GM12872 (cell line): ENCODE results near the gene RGMB.

Experiments
- CTCF ChIP-seq: IDR thresholded peaks from 3 replicates; pipeline ENCODE4 v1.5.1; 2011; ENCODE audit warnings: low read depth, mild to moderate bottlenecking, low read length, moderate library complexity; ENCODE audit not compliant: insufficient read depth

RGMB gene

DNA sequence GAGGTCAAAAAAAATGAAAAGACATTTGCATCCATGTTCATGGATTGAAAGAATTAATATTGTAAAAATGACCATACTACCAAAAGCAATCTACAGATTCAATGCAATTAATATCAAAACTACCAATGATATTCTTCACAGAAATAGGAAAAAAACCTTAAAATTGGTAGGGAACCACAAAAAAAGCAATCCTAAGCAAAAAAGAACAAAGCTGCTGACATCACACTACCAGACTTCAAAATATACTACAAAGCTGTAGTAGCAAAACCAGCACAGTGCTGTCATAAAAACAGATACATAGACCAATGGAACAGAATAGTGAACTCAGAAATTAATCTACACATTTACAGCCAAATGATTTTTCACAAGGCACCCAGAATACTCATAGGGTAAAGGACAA is 34.3 kb downstream of the RGMB start:
- TF ChIP-seq CTCF, result no peak

GRCh38 chr5:98810206-98810605 is 36.7 kb downstream of the RGMB start:
- TF ChIP-seq CTCF, result no peak

DNA sequence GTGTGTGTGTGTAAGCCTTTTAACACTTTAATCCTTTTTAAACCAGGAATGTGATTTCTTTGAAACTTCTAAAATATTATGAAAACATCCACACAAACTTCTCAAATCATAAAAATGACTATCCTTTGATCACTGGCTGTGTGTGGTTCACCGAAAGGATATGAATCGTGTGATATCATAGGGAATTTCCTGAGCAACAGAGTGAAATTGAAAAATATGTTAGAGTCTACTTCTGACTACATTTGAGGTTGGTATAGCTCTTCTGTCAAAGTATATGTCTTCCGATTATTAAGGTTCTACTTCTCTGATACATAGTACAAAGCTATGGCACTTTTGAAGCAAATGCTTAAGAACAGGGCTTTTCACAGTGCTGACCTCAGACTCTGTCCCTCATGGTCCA is 40.3 kb downstream of the RGMB start:
- no peak for TF ChIP-seq CTCF

DNA sequence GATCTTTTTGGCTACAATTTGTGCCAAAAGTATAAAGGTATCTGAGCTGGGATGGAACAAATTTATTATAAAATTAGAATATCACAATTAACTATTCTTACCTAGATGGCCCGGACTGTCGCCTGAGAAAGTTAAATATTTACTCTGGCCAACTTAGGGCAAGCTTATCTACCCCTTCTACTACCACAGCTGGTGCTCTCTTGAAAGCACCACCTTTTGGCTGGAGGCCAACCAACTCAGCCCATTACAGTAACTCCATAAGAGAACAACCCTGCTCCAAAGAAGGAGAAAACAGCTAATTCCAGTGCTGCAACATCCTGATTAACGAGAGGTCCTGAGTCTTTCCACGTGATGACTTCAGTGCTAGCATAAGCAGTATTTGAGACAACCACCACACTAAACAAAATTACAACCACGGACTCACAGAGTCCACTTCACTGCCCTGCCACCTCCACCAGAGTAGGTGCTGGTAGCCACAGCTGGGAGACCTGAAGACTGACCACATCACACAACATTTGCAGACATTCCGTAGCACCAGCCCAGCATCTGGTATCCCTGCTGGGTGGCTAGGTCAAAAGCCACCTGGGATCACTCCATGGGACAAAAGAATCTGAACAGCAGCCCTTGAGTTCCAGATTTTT is 43.2 kb downstream of the RGMB start:
- no peak for TF ChIP-seq CTCF

DNA sequence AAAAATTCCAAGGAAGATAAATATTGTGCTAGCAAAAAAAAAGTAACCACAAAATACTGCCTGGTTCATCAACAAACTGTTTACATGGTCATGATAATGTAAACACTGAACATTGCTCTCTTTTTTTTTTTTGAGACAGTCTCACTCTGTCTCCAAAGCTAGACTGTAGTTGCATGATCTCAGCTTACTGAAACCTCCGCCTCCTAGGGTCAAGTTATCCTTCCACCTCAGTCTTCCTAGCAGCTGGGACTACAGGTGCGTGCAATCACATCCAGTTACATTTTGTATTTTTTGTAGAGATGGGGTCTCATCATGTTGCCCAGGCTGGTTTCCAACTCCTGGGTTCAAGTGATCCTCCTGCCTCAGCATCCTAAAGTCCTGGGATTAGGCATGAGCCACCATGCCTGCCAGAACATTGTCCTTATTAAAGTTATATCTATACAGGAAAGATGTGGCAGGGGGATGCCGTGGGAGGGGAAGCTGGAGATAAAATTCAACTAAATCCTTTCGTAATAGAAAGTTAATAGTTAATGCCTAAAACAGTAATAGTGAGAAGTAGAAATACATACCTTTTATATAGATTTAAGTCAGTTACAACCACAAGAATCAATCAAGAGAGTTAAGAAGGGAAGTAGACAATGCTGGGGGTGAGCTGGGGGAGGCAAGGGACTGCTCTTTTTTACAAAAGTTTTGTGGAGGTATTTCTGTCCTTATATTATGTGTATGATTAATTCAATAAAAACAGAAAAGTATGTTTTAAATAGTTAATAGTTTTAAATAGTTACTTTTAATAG is 52.3 kb downstream of the RGMB start:
- TF ChIP-seq CTCF, result no peak

- peak; percentile 21; the same call in 1 of the 3 replicates for TF ChIP-seq CTCF
These were observed 53.7 kb downstream of the RGMB start for GRCh38 chr5:98827161-98827560.

DNA sequence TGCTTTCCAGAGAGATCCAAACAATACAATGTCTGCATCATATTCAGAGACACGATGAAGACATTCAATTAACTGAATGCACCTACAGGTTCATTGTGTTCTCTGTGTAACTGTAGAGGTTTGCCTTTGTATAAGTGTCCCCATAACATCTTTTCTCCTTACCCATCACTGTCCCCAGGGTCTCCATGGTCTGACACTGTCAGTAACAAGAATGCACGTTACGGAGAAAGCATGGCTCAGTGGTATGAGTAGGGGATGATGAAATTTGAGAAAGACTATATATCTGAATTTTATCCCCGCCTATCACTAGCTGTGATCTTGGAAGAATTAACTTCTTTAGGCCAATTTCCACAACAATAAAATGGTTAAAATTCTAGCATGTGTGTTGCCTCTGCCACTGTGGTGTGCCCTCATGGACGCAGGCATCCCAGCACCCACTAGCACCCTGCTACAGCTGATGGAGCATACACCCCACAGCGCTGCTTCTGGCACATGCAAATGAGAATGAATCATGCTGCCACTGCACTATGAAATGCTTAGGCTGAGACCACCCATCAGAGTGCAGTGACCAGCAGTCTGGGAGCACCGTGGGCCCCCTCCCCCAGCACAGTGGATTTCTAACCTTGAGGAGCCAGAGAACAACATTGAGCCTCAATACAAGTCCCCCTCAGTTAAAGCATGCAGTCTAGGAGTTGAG is 54.3 kb downstream of the RGMB start:
- no peak for TF ChIP-seq CTCF
